Astrocyte of the spinal cord (primary cell): ENCODE results near the gene ANKS1B.

Experiments
- DNase-seq: peaks from one replicate; pipeline ENCODE4 v3.0.0; 2011; ENCODE audit warnings: low read depth, low spot score
- H3K4me3 ChIP-seq: 2 replicates; pipeline ENCODE4 v1.5.1; 2011; ENCODE audit warnings: low read depth, mild to moderate bottlenecking, low read length, moderate library complexity
- CTCF ChIP-seq: IDR thresholded peaks from 2 replicates; pipeline ENCODE4 v1.5.1; 2012; ENCODE audit warnings: low read depth, mild to moderate bottlenecking, low read length, inconsistent platforms
- in situ Hi-C: cut with HindIII; loops from 2 replicates; pipeline ENCODE4 v1.10.0; 2017; ENCODE audit warnings: low sequenced_read_pairs

The ANKS1B gene

GRCh38 chr12:99917711-99918402 lies 66.9 kb downstream of the ANKS1B start:
- no peak overlapping the region for H3K4me3 ChIP-seq
- no peak for TF ChIP-seq CTCF
- in situ Hi-C loops: no loop called here
- DNase-seq: no peak

- in situ Hi-C loops: no loop called here
- DNase-seq: no peak
- no peak for TF ChIP-seq CTCF
- H3K4me3 ChIP-seq: no peak overlapping the region
Observed at GRCh38 chr12:99916555-99916954, 68.2 kb downstream of the ANKS1B start.

- H3K4me3 ChIP-seq: no peak overlapping the region
- TF ChIP-seq CTCF: no peak
- in situ Hi-C loops: no loop called here
- no peak for DNase-seq
Observed at GRCh38 chr12:99915251-99916082, 69.3 kb downstream of the ANKS1B start.

GRCh38 chr12:99914206-99914605 lies 70.5 kb downstream of the ANKS1B start:
- no peak overlapping the region for H3K4me3 ChIP-seq
- in situ Hi-C loops: no loop called here
- no peak for DNase-seq
- TF ChIP-seq CTCF: no peak

- no peak for TF ChIP-seq CTCF
- in situ Hi-C loops: no loop called here
- no peak overlapping the region for H3K4me3 ChIP-seq
- no peak for DNase-seq
Observed at GRCh38 chr12:99911967-99912366, 72.8 kb downstream of the ANKS1B start.

GRCh38 chr12:99911081-99911480 lies 73.7 kb downstream of the ANKS1B start:
- peak; percentile 83 for DNase-seq
- no peak for TF ChIP-seq CTCF
- in situ Hi-C loops: no loop called here
- no peak overlapping the region for H3K4me3 ChIP-seq
